Measurements from ENCODE around the gene MAPK1. TPM values are rescaled to one million over a fixed set of nuclear protein-coding genes. Genes with fewer than 3 reads are reported as not detected.

Gene MAPK1
- total RNA-seq, 1 donor from 2014 or later, result 92.9 TPM

DNA sequence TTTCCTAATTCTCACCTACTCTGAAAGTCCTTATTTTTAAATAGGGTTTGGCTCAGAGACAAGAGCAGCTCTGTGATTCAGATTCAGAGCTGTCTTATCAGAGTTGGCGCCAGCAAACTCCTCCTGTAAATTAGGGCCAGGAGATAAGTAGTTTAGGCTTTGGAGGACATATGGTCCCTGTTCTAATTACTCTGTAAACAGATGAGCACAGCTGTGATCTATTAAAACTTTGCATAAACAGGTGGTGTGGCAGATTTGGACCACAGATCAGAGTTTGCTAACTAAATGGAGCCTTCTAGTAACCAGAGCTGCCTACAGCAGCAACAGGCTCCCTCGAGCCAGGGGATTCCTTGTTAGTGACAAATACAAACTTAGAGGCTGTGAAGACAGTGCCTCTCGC, 159.8 kb downstream of the MAPK1 start:
- Mint-ChIP-seq H3K36me3 (peaks cover 11% of the 10 kb centered on the region), H3K27ac (no peak overlapping the region), H3K9me3 (no peaks in the 10 kb centered on the region), H3K4me3 (no peak overlapping the region), H3K27me3 (ENCODE audit: low read depth) (no peaks in the 10 kb centered on the region), H3K4me1 (no peaks in the 10 kb centered on the region)
- no peak for DNase-seq (ENCODE audit: low spot score in 2 of 2, unreplicated experiment in 2 of 2)
- TF ChIP-seq, protein P1, sequence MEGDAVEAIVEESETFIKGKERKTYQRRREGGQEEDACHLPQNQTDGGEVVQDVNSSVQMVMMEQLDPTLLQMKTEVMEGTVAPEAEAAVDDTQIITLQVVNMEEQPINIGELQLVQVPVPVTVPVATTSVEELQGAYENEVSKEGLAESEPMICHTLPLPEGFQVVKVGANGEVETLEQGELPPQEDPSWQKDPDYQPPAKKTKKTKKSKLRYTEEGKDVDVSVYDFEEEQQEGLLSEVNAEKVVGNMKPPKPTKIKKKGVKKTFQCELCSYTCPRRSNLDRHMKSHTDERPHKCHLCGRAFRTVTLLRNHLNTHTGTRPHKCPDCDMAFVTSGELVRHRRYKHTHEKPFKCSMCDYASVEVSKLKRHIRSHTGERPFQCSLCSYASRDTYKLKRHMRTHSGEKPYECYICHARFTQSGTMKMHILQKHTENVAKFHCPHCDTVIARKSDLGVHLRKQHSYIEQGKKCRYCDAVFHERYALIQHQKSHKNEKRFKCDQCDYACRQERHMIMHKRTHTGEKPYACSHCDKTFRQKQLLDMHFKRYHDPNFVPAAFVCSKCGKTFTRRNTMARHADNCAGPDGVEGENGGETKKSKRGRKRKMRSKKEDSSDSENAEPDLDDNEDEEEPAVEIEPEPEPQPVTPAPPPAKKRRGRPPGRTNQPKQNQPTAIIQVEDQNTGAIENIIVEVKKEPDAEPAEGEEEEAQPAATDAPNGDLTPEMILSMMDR (IDR thresholded peaks at IDR 0.05; ENCODE audit: unreplicated experiment), result no peak

Other genes with a start within 250 kb of the MAPK1 start
- 25.3 to 26.2 TPM (median 25.8 TPM) in 3 replicates for gene YDJC, start 237.6 kb downstream of the MAPK1 start, total RNA-seq
- gene CCDC116, start 234.9 kb downstream of the MAPK1 start, total RNA-seq, result 0.78 to 1.3 TPM (median 0.84 TPM) in 3 replicates
- gene SDF2L1, start 225.3 kb downstream of the MAPK1 start, total RNA-seq, result 19.6 to 22.1 TPM (median 20.2 TPM) in 3 replicates
- gene PPIL2, start 201.6 kb downstream of the MAPK1 start, total RNA-seq, result 40.5 to 44.8 TPM (median 41.2 TPM) in 3 replicates
- gene YPEL1, start 131.9 kb downstream of the MAPK1 start, total RNA-seq, result 17.2 to 18.4 TPM (median 17.8 TPM) in 3 replicates
- 32.0 to 35.4 TPM (median 34.6 TPM) in 3 replicates for gene PPM1F, start 85.2 kb upstream of the MAPK1 start, total RNA-seq
- gene TOP3B, start 115.1 kb upstream of the MAPK1 start, total RNA-seq, result 59.8 to 63.3 TPM (median 60.8 TPM) in 3 replicates

Measured in mesothelial cell of epicardium (in vitro differentiated cells).